ENCODE data around the gene P3H3. TPM values are rescaled to one million over a fixed set of nuclear protein-coding genes. Genes with fewer than 3 reads are reported as not detected.
"Not testable (repeated sequence)": the region's sequence is repeated elsewhere in the genome, so short reads cannot be mapped to it uniquely, and the experiment has no call there.

Gene P3H3
- total and polyA plus RNA-seq, 9 donors = 4.7 to 92.3 (median 61.1) TPM

- H3K9me3 ChIP-seq = no peaks in the 10 kb centered on the region
- H3K4me1 ChIP-seq (ENCODE audit: insufficient read depth) = no peaks in the 10 kb centered on the region
- peak within 1 kb of the TSS; percentile 83 for H3K4me3 ChIP-seq
- 0% methylated on average over 58 to 86 of the region's 86 CpGs for WGBS, 3 donors
- peak within 1 kb of the TSS; percentile 73 to 90 for H3K27ac ChIP-seq
- intact Hi-C loops (cut with DNase I) = loop anchor here (5.0 to 10.0 kb wide), 2 partner anchors 97 to 100 kb away; no protein-coding TSS in a partner anchor
- H3K36me3 ChIP-seq = no peaks in the 10 kb centered on the region
- TF ChIP-seq EP300 (IDR thresholded peaks at IDR 0.05) (no peak), POLR2A (IDR thresholded peaks at IDR 0.05) (peak; percentile 95)
- DNase-seq = peak; percentile 87 to 91 (median 89)
- no peaks in the 10 kb centered on the region for H3K27me3 ChIP-seq
Measured at GRCh38 chr12:6867413-6868210, 39.4 kb downstream of the P3H3 start, which contains the start of gene TPI1. Gene TPI1 (plus strand): TSS chr12:6867531. CDS start chr12:6867567, 36 bp downstream.

DNA sequence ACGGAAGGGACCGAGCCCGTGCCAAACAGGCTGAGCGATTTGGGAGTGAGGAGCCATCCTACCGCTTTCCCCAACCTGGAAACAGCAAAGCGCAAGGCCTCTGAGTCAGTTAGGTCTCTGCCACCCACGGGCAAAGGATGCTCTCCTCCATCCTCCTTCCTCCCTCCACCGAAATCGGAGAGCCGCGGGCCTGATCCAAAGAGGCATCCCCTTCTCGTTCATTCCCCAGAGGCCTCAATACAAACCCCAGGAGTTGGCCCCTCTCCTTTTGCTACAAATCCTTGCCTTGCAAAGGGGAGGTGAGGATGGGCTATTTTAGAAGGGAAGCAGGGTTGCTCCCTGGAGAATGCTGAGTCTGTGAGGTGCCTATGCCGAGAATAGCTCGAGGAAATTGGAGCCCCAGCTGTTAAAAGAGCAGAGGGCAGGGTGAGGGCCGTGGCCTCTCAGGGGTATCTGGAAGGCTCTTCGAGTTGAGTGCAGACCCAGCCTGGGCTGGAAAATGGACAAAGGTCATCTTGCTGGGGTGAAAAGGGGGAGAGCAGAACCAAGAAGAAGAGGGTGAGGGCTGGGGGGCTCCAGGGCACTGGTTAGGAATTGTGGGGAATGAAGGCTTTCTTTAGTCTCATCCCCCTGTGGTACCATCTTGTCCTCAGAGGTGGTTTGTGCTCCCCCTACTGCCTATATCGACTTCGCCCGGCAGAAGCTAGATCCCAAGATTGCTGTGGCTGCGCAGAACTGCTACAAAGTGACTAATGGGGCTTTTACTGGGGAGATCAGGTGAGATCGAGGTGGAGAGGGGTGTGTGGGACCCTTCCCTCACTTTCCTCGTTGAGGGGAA lies 40.2 kb downstream of the P3H3 start:
- no peaks in the 10 kb centered on the region for H3K36me3 ChIP-seq

DNA sequence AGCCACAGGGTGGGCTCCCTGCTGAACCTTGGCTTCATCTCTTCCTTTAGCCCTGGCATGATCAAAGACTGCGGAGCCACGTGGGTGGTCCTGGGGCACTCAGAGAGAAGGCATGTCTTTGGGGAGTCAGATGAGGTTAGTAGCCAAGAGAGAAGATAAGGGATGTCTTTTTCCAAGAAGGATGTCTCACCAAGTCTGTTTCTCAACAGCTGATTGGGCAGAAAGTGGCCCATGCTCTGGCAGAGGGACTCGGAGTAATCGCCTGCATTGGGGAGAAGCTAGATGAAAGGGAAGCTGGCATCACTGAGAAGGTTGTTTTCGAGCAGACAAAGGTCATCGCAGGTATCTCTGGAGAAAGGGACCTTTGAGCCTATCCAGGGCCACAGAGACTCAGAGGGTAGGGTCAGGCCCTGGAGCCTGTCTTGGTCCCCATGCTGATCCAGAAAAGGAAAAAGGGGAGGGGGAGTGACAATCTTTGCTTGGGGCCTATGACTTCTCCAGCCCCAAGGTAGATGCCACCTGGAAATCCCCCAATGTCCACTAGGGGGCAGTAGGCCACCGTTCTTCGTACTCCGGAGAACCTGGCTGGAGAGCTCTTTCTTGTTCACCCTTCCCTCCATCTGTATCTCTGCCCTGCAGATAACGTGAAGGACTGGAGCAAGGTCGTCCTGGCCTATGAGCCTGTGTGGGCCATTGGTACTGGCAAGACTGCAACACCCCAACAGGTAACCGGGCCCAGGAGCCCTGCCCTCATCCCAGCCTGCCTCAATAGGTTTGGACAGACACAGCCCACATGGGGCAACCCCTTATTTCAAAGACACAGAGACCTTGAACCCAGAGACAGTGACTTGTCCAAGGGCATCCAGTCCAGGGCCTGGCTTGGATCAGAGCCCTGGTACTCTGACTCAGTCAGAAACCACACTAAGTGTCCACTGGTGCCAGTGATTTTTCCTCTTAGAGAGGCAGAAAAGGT lies 41.1 kb downstream of the P3H3 start:
- Histone ChIP-seq H3K27me3 (no peaks in the 10 kb centered on the region), H3K4me1 (ENCODE audit: insufficient read depth) (no peaks in the 10 kb centered on the region), H3K36me3 (no peaks in the 10 kb centered on the region), H3K9me3 (no peaks in the 10 kb centered on the region), H3K4me3 (peak overlapping the region; percentile 83), H3K27ac (no peak overlapping the region)
- WGBS, 3 donors = 16 to 22% (median 20%) methylated on average over 12 of the region's 12 CpGs
- intact Hi-C loops (cut with DNase I) = loop anchor here (5.0 to 10.0 kb wide), 3 partner anchors 58 to 98 kb away; partner anchors contain the start of gene ATN1 (in 1 of the 4)
- peak; percentile 13 for TF ChIP-seq POLR2A (IDR thresholded peaks at IDR 0.05)
- TF ChIP-seq EP300 (IDR thresholded peaks at IDR 0.05) = no peak
- TF ChIP-seq CTCF (IDR thresholded peaks at IDR 0.05) = peak; percentile 82 to 87 (median 85)
- DNase-seq = peak; percentile 70 to 88 (median 83)

More for the DNA sequence above, 40.2 kb downstream of the P3H3 start:
- no peak for TF ChIP-seq POLR2A (IDR thresholded peaks at IDR 0.05)
- no peak for TF ChIP-seq CTCF (IDR thresholded peaks at IDR 0.05)
- TF ChIP-seq EP300 (IDR thresholded peaks at IDR 0.05) = no peak
- Histone ChIP-seq H3K27me3 (no peaks in the 10 kb centered on the region), H3K4me1 (ENCODE audit: insufficient read depth) (no peaks in the 10 kb centered on the region), H3K4me3 (peak overlapping the region; percentile 83), H3K9me3 (no peaks in the 10 kb centered on the region), H3K27ac (peak overlapping the region; percentile 73 to 90)
- DNase-seq = no peak
- intact Hi-C loops (cut with DNase I) = loop anchor here (5.0 to 10.0 kb wide), 2 partner anchors 96 to 99 kb away; no protein-coding TSS in a partner anchor
- 6 to 9% (median 7%) methylated on average over 22 of the region's 22 CpGs for whole genome bisulfite sequencing, 3 donors

- not testable (repeated sequence) for H3K4me3 ChIP-seq; H3K27me3 ChIP-seq; H3K27ac ChIP-seq; H3K4me1 ChIP-seq (ENCODE audit: insufficient read depth); DNase-seq; H3K36me3 ChIP-seq; H3K9me3 ChIP-seq
- 53 to 61% (median 53%) methylated on average over 4 of the region's 4 CpGs for whole genome bisulfite sequencing, 3 donors
- intact Hi-C loops (cut with DNase I) = loop anchor here in 1 of 4 donors (5.0 kb wide), 1 partner anchor 57 kb away; the partner anchor contains the start of gene ATN1
Measured at GRCh38 chr12:6870304-6870703, 42.1 kb downstream of the P3H3 start.
